PC-9 (cell line): Measurements from ENCODE around the gene INSR.

Source experiments
- CTCF ChIP-seq: fragments of 200-600 bp; sonication (generic); conservative IDR thresholded peaks from 2 replicates; pipeline ENCODE4 v1.6.1; 2017; ENCODE audit warnings: mixed run types, antibody characterized with exemption, mild to moderate bottlenecking, moderate library complexity
- EZH2 ChIP-seq: fragments of 200-600 bp; sonication (generic); IDR thresholded peaks from 2 replicates; pipeline ENCODE4 v1.8.0; 2017; ENCODE audit warnings: antibody characterized with exemption, low read depth

- TF ChIP-seq CTCF, result no peak
- no peak for TF ChIP-seq EZH2
Observed at GRCh38 chr19:7211191-7211951, 82.8 kb downstream of the INSR start.
